ENCODE data around the gene RLN1.
"Not testable (repeated sequence)": the region's sequence is repeated elsewhere in the genome, so short reads cannot be mapped to it uniquely, and the experiment has no call there.

Gene RLN1

DNA sequence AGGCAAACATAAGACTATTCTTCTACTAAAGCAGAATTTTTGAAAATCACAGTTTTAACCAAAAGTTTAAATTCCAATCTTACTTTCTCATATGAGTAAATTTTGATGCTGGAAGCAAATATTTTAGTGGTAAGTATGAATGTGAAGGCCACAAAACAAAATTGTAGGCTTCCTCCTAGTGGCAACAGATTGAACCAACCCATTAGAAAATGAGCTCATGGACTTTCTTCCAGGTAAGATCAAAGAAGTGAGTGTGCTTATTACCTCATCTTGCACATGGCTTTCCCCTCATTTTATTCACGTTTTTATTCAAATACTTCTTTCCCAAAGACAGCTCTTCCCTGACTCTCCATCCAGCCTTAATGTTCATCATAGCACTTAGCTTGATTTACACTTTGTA, 18.6 kb downstream of the RLN1 start:
- DNase-seq, result no peak

DNA sequence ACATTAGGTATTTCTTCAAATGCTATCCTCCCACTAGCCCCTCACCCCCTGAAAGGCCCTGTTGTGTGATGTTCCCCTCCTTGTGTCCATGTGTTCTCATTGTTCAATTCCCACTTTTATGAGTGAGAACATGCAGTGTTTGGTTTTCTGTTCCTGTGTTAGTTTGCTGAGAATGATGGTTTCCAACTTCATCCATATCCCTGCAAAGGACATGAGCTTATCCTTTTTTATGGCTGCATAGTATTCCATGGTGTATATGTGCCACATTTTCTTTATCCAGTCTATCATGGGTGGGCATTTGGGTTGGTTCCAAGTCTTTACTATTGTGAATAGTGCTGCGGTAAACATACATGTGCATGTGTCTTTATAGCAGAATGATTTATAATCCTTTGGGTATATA, 23.3 kb downstream of the RLN1 start:
- not testable (repeated sequence) for DNase-seq

DNA sequence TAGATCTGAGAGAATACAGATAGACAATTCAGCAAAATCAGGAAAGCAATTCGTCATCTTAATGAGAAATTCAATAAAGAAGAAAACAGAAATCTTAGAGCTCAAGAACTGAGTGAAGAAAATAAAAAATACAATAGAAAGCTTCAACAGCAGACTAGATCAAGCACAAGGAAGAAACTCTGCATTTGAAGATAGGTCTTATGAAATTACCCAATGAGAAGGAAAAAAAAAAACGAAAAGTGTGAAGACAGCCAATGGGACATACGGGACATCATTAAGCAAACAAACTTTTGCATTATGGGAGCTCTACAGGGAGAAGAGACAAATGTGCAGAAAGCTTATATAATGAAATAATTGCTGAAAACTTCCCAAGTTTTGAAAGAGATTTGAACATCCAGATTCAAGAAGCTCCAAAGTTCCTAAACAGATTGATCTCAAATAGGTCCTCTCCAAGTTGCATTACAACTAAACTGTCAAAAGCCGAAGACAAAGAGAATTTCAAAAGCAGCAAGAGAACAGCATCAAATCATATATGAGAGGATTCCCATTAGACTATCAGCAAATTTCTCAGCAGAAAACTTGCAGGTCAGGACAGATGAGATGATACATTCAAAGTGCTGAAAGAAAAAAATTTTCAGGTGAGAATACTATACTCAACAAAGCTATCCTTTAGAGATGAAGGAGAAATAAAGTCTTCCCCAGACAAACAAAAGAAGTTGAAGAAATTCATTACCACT, 24.3 kb downstream of the RLN1 start:
- DNase-seq, result no peak

DNA sequence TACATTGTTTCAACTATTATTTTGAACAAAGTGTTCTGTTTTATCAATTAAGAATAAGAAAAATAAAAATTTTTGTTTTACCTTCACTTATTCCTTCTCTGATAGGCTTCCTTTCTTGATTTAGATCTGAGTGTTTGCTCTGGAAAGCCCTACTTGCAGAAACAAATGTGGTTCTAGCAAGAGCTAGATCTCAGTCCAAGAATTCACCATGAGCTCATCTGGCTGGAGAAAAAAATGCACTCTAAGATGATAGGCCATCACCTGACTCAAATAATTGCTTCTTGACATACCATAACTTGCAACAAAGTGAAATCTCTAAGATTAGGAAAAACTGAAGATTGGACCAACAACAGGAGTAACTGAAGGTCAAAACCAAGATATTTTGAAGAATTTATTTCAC, 28.8 kb downstream of the RLN1 start:
- DNase-seq, result no peak

DNA sequence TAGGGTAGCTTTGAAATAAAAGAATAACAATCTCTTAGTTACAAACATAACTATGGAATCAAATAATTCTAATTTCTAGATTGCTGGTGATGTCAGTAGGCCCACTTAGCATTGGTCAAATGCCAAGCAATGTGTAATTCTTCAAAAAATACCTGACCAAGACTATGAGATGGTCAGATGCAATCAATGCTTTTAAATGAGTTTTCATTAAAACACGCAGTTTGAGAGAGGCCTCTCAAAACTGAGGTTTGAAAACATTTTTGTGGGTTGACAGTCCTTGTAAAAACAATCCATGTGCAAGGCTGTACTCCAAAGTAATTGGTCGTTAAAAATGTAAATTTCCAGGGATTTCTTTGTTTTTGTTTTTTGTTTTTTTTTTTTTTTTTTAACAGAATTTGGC, 33.9 kb downstream of the RLN1 start:
- DNase-seq, result no peak

DNA sequence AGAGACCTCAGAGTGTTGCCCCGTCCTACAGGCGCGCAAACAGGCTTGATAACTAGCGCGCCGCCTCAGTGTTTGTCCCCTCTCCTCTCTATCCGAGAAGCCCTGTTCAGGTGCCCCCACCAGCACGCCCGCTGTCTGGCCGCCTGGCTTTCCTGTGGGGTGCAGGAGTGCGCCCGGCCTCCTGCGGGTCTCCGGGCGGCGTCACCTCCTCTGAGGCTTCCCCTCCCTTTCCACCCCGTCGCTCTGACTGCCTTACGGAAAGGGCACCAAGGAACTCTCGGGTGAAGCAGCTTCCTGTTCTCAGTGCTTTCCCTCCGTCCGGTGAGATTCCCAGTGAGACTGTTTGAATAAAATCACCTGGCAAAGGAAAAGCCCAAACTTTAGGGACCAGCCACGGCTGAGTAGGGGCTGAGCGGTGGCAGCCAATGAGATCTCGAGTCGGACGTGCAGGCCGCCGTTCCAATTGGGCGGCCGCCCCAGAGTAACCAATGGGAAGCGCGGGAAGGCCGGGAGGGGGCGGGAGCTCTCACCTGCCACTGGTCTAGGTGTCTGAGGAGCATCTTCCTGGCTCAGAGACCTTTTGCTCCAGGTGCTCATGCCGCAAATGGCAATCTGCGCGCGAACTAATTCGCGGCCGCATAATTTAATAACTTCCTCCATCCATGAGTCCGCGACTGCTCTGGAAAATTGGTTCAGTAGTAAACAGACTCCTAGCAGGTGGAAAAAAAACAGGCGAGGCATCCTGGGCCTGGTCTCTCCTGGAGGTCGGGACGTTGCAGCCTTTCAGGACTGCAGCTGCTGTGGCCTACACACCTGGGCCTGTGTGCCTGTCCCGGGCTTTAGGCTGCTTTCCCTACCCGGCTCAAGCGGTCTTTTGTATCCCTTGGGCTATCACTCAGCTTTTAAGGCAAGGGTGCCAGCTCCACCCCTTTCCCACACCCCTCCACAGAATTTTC, 35.6 kb downstream of the RLN1 start, which contains the start of gene RLN2:
RLN2 (minus strand) TSS at position 877 of the 956 bp plus-strand sequence; CDS start at position 741, 136 bp downstream.
- DNase-seq, result not testable (repeated sequence)

DNA sequence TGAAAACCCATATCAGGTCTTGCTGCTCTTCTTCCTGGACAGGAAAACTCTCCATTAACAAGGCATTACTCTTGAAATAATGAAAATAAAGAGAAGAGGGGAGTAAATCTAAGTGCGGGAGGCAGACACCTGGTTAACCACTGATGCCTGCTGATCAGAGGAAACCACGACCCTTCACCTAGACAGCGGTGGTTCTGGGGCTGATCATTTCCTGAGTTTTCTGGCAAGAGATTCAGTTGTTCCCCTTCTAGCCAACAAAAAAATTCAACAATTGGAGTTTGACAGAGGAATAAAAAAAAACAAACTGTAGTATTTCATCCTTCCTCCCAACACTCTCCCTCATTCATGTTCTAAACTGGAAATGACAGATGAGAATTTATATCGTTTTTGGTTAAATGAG, 38.1 kb downstream of the RLN1 start:
- DNase-seq, result no peak

DNA sequence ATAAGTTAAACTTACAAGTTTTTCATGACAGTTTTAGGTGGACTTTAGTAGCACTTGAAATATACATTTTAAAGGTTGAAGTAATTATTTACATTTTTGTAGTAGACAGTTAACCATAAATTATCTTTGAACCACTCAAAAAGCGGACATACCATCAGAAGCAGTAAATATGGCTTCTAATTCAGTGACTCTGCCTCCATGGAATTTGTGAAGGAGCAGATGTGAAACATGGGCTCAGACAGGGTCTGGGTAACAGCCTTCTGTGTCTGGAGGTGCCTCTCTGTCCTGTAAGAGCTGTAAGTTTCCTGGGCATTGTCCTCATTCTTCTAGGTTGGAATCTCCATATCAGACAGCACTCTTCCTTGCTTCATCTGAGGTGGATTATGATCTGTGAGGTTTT, 47.5 kb downstream of the RLN1 start:
- no peak for DNase-seq

DNA sequence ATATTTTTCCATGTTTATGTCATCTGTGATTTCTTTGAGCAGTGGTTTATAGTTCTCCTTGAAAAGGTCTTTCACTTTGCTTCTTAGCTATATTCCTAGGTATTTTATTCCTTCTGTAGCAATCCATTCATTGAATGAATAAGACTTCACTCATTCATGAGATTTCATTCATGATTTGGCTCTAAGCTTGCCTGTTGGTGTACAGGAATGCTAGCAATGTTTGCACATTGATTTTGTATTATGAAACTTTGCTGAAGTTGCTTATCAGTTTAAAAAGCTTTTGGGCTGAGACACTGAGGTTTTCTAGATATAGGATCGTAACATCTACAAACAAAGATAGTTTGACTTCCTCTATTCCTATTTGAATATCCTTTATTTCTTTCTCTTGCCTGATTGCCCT, 51.1 kb downstream of the RLN1 start:
- no peak for DNase-seq

DNA sequence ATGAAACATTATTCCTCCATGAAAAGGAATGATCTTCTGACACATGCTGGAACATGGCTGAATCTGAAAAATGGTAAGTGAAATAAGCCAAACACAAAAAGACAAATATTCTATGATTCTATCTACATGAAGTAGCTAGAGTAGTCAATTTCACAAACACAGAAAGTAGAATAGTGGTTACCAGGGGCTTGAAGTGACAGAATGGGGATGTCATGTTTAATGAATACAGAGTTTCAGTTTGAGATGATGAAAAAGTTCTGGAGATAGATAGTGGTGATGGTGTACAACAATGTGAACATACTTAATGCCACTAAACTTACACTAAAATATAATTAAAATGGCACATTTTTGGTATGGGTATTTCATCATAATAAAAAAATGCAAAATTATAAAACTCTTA, 53.4 kb downstream of the RLN1 start:
- DNase-seq, result no peak
